GM19043 (cell line): ENCODE results near the gene DGKI.

Experiments
- ATAC-seq: cut with Tn5 transposase; IDR thresholded peaks from one replicate; pipeline ENCODE4 v1.9.1; 2021; ENCODE audit warnings: low read depth; ENCODE audit not compliant: unreplicated experiment

Gene DGKI

DNA sequence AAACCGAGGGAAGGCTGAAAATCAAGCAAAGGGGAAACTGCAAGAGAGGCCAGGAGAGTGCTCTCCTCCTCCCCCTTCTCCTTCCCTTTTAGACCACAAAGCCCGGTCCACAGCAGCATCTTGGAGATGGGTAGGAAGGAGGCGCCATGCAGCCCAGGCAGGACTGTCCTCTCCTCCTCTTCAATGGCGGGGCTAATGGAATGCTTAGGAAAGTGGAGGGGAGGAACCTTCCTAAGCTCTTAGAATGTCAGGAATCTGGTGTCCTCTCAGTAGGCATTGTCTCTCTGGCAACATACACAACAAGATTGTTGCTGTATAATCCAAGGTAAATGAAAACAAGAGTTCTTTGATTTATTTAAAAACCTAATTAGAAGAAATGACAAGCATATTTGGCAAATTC is 185.1 kb downstream of the DGKI start:
- no peak for ATAC-seq

- ATAC-seq: no peak
Measured at GRCh38 chr7:137658190-137658900, 188.4 kb downstream of the DGKI start.

GRCh38 chr7:137657476-137658189 is 189.1 kb downstream of the DGKI start:
- ATAC-seq: no peak

DNA sequence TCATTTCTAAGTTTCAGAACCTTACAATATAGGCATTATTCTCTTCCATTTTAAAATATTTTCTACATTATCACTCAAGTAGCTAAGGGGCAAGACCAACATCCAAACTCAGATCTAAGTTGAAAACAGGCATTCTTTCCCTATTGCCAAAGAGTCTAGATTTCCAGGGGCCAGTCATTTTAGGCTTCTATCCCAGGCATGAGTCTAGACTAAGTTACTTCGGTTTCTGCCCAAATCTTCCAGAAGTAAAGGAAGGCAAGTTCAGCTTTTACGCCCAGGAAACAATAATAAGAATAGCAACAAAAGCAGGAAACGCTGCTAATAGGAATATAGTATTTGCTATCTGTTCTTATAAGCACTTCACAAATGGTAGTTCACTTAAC is 189.9 kb downstream of the DGKI start:
- no peak for ATAC-seq

GRCh38 chr7:137656227-137656849 is 190.4 kb downstream of the DGKI start:
- peak; percentile 83 for ATAC-seq

DNA sequence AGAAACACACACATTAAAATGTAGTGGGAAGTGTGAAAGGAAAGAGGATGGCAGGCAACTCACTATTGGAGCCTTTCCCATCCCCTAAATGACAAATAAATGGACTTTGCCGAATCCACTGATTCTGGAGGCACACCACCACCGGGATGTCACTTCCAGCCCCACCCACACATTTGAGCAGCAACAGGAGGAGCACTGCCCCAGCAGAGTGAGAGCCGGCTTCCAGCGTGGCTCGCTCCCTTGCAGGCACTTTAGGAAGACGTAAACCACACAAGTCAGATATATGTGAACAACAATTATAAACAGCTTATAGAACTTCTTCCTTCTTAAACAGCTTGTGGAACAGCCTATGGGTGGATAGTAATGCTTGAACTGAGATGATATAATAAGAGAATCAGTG is 191.0 kb downstream of the DGKI start:
- no peak for ATAC-seq

DNA sequence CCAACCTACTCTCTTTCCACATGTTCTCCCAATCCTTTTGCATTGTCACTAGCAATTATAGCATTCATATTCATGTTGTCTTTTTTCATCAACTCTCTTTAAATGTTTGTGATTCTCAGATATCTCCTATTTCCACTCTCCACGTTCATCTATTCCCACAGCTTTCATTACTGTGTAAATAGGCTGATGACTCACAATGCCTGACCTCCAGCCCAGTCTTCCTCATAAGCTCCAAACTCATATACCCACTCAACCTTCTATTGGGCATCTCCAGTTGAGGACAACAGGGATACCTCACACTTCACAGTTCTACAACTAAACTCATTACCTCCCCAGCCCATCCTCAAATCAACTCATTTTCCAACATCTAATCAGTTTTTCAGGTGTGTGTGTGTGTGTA is 194.1 kb downstream of the DGKI start:
- ATAC-seq: no peak

DNA sequence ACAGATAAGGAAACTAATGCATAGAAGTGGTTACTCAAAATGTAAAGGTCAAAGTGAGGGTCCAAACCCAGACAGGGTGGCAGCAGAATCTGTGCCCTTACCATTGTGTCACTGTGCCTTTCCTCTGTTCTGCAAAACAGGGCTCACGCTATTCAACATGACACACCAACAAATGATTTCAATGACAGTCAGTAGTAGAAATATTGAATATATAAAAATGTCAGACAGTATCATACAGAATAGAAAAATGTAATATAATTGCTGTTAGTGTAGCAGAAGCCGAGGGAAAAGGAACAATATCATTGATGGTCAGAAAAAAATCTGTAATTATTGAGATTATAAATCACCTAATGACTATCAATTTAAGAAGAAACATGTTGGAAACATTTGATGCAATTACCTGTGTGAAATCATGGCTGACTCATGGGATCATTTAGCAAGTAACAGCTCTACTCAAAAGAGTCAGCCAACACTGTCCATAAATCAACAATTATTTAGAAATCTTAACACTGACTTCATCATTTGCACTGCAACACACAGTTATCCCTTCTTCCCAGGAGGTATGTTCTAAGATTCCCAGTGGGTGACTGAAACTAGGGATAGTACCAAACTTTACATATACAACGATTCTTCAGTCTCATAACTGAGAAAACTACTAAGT is 198.7 kb downstream of the DGKI start:
- no peak for ATAC-seq

- ATAC-seq: no peak
Measured at GRCh38 chr7:137642472-137642871, 204.3 kb downstream of the DGKI start.

DNA sequence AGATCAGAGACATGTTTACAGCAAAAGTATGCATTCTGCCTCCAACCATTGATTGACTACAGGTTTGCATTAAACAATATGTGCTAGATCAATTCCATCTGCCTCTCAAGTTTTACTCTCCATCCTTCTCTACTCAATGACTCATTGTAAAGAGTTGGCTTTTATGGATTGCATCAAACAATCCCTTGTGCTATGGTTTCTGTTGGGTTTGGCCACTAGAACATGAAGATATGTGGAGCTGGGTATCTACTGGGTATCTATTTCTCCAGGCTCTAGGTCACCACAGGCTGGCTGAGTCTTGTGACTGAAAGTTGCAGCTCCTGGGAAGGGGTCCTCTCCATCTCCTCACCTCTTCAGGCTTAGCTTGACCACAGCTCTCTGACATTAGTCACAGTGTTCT is 204.7 kb downstream of the DGKI start:
- ATAC-seq: no peak

- ATAC-seq: no peak
Measured at GRCh38 chr7:137636376-137636775, 210.4 kb downstream of the DGKI start.

GRCh38 chr7:137635874-137636273 is 210.9 kb downstream of the DGKI start:
- ATAC-seq: no peak

DNA sequence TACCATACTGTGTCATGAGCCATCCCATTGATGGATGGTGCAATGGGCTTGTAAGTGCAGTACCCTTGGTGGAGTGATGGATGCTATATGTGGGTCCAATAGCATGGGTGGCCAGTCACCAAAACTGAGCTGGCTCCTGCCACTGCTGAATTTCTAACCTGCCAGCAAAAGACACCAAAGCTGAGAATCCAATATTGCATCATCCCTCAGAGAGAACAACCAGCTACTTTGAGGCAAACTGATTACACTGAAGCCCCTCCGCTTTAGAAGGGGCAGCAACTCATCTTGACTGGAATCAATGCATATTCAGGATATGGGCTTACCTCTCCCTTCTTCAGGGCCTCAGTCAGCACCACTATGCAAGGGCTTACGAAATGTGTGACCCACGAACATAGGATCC is 211.6 kb downstream of the DGKI start:
- ATAC-seq: no peak

DNA sequence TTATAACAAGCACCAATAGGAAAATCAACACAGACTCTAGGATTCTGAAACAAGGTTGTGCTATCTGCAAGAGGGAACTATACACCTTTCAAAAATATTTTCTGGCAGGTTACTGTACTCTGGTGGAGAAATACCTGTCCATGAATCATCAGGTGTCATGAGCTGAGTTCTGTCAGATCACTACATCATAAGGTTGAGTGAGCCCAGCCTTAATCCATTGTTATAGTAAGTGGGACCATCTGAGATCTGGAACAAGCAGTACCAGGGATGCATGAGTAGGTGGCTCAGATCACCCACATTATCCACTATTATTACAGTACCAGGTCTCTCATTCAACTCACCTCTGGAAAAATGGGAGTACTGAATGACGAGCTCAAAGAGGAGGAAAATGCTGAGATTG is 212.4 kb downstream of the DGKI start:
- ATAC-seq: no peak

DNA sequence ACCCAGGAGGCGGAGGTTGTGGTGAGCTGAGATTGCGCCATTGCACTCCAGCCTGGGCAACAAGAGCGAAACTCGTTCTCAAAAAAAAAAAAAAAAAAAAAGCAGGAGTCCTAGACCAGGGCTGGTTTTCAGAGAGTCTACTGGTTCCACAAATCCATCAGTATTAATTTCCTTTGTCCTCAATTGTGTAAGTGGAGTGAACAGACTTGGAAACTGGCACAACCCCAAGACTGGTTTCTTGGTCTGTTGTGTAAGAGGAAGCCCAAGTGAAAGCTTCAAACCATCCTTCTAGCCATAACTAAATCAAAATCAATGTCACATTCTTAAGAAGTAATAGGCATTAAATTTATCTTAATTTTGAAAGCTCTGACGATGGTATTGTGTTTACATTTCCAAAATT is 213.6 kb downstream of the DGKI start:
- ATAC-seq: no peak

DNA sequence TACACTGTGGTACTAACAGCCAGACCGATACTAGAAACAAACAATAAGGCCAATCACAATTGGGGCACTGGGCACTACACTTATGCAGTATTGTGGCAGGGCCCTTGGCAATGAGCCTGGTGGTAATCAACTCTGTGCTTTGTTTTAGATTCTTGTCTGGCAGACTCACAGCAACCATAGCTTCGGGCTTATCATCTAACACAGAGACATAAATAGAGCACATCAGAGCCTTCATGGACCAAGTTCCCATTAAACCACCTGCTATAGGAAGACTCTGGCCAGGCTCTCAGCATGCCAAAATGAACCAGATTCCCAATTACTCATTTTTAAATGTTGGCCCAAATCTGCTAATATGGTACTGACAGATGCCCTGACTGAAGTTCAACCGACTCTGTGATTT is 218.6 kb downstream of the DGKI start:
- no peak for ATAC-seq

DNA sequence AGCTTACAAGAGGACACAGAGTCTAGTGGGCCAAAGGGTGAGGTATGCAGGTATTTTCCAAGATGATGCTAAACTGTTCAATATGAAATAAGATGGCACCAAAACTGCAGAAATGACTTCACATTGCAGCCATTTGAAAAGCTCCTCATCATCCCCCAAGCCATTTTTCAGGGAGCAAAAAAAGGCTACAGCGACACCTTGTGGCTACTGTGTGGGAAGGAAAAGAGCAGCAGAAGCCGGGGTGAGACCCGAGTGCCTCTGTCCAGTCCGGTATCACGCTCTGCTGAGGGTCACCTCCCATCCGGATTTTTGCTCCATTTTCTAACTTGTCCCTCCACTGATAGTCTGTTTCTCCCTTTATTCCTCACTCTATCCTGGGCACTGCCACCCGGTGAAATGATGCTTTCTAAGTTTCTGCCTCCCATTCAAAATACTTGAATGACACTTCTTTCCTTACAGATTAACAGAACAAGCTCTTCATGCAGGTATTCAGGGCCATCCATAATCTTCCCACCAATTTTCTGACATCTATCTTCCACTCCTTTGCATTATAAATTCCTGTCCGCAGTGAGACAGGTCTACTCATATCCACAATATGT is 220.2 kb downstream of the DGKI start:
- ATAC-seq: peak; percentile 80

- ATAC-seq: no peak
Measured at GRCh38 chr7:137625197-137625596, 221.6 kb downstream of the DGKI start.

DNA sequence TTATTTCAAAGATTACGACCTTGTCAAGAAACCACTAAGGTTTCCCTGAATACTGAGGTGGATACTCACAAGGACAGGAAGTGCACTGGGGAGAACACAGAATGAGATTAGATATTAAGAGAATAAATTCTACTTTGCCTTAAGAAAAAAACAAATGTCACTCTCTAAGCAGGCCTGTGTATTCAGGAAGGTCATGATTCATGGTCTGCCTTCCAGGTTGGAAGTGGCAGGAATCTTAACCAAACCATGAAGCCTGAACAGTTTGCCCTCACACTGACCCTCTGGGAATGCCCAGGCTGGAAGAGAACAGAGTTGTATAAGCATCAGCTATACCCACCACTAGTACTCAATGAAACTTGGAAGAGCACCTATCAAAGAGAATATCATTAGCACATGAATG is 227.6 kb downstream of the DGKI start:
- ATAC-seq: no peak

DNA sequence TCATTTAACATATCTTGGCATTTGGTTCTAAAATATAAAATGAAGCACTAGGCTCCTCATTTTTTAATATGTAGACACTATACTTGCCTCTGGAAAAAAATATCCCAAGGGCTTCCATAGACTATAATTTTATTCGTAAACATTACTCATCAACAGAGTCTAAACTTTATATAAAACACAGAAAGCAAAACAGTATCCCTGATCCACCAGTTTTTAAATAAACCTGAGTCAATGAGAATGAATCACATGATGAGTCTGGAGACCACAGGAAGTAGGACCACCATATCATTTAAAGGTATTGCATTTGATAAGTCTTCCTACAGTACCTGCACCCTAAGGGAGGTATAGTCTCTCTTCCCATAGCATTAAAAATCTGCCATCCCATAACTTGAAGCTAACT is 228.0 kb downstream of the DGKI start:
- ATAC-seq: no peak

GRCh38 chr7:137613006-137613525 is 233.7 kb downstream of the DGKI start:
- ATAC-seq: no peak
